ENCODE measurements around the gene SPAG9.

DNA sequence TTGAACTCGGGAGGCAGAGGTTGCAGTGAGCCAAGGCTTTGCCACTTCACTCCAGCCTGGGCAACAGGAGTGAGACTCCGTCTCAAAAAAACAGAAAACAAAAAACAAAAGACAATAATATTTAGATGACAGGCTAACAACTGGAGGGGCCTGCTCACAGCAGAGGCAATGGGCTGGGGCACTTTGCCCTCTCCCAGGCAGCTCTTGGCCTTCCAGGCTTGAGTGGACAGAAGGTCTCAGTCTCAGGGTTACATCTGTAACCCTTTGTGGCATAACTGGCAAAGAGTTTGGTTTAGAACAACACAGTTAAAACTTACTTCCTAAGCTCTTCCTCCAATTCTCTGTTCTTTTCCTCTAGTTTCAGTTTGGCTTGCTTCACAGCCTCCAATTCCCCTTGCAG lies 114.9 kb downstream of the SPAG9 start:
- TF ChIP-seq POLR2AphosphoS5 (IDR thresholded peaks at IDR 0.05) (no peak), POLR2A (IDR thresholded peaks at IDR 0.05) (no peak)
- TF ChIP-seq, protein P1, sequence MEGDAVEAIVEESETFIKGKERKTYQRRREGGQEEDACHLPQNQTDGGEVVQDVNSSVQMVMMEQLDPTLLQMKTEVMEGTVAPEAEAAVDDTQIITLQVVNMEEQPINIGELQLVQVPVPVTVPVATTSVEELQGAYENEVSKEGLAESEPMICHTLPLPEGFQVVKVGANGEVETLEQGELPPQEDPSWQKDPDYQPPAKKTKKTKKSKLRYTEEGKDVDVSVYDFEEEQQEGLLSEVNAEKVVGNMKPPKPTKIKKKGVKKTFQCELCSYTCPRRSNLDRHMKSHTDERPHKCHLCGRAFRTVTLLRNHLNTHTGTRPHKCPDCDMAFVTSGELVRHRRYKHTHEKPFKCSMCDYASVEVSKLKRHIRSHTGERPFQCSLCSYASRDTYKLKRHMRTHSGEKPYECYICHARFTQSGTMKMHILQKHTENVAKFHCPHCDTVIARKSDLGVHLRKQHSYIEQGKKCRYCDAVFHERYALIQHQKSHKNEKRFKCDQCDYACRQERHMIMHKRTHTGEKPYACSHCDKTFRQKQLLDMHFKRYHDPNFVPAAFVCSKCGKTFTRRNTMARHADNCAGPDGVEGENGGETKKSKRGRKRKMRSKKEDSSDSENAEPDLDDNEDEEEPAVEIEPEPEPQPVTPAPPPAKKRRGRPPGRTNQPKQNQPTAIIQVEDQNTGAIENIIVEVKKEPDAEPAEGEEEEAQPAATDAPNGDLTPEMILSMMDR (IDR thresholded peaks at IDR 0.05 in 8 of 11, conservative IDR thresholded peaks at IDR 0.05 in 3 of 11) = no peak
